ENCODE measurements around the gene PSMB10. TPM values are rescaled to one million over a fixed set of nuclear protein-coding genes. Genes with fewer than 3 reads are reported as not detected.

Gene PSMB10
- polyA plus RNA-seq, 1 experiment, result 18.1 TPM

- Histone ChIP-seq H3K27ac (ENCODE audit: low read depth, low read length) (no peak overlapping the region), H3K4me3 (ENCODE audit: low read depth, low read length) (no peak overlapping the region), H3K27me3 (ENCODE audit: control insufficient read depth, insufficient read depth, low read length) (no peaks in the 10 kb centered on the region), H3K9me3 (ENCODE audit: control insufficient read depth, insufficient read depth, low read length) (no peaks in the 10 kb centered on the region; the same call in 1 of the 2 replicates)
- CTCF ChIA-PET, result no interaction called here
- TF ChIP-seq, protein P1, sequence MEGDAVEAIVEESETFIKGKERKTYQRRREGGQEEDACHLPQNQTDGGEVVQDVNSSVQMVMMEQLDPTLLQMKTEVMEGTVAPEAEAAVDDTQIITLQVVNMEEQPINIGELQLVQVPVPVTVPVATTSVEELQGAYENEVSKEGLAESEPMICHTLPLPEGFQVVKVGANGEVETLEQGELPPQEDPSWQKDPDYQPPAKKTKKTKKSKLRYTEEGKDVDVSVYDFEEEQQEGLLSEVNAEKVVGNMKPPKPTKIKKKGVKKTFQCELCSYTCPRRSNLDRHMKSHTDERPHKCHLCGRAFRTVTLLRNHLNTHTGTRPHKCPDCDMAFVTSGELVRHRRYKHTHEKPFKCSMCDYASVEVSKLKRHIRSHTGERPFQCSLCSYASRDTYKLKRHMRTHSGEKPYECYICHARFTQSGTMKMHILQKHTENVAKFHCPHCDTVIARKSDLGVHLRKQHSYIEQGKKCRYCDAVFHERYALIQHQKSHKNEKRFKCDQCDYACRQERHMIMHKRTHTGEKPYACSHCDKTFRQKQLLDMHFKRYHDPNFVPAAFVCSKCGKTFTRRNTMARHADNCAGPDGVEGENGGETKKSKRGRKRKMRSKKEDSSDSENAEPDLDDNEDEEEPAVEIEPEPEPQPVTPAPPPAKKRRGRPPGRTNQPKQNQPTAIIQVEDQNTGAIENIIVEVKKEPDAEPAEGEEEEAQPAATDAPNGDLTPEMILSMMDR (IDR thresholded peaks at IDR 0.05; ENCODE audit: low read depth, low read length), result no peak
- POLR2A ChIA-PET, result no interaction called here
- DNase-seq (ENCODE audit: low read depth, low spot score), result no peak
These were observed 18.0 kb upstream of the PSMB10 start for GRCh38 chr16:67954421-67955196.

DNA sequence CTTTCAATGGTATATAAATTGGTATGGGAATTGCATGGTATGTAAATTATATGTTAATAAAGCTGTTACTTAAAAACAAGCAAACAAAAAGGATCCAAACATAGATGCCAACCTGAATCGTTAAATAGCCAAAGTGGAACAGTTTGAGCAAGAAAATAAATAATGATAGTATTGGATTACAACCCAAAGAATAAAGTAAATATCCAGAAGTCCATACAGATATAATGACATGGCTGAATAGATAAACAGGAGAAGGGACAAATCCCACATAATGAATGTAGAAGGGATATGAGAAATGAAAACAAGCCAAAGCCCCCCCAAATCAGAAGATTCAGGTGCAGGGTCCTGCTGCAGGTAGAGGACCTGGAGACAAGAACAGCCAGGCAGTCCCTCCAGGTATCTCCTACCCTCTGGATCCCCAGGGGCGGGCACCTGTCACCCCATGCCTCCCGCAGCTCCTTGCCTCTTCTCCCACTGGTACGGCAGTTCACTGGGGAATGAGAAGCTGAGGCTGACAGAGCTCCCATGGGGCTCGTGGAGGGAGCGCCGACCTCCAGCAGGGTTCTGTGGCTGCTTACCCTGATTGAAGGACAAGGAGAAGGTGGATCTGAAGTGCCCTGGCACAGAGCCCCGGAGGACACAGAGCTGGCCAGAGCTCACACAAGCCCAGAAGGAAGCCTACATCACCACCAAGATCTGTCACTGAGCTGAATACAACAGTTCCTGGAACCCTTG is 17.2 kb upstream of the PSMB10 start:
- no peaks in the 10 kb centered on the region; the same call in 1 of the 2 replicates for H3K9me3 ChIP-seq (ENCODE audit: control insufficient read depth, insufficient read depth, low read length)
- TF ChIP-seq, protein P1 (IDR thresholded peaks at IDR 0.05; ENCODE audit: low read depth, low read length), result no peak
- no peak overlapping the region for H3K27ac ChIP-seq (ENCODE audit: low read depth, low read length)
- no peaks in the 10 kb centered on the region for H3K27me3 ChIP-seq (ENCODE audit: control insufficient read depth, insufficient read depth, low read length)
- H3K4me3 ChIP-seq (ENCODE audit: low read depth, low read length), result no peak overlapping the region
- DNase-seq (ENCODE audit: low read depth, low spot score), result no peak
- ChIA-PET CTCF (no interaction called here), POLR2A (no interaction called here)

DNA sequence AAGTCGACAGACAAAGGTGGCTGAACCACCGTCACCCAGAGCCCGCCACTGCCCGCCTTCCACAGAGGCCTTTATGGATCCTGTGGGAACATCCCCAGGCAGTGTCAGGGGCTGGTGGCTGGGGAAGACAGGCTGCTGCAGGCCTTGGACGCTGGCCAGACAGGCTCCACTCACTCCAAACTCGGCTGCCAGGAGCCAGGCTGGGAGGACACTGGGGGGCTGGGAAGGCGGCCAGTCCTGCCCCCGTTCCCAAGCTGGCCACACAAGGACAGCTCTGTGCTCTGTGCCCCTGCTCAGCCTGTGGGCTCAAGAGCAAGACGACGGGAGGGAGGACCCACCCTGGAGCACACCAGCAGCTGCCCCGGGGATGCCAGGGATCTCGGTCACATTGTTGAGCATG is 14.8 kb upstream of the PSMB10 start:
- Histone ChIP-seq H3K9me3 (ENCODE audit: control insufficient read depth, insufficient read depth, low read length) (no peaks in the 10 kb centered on the region; the same call in 1 of the 2 replicates), H3K27ac (ENCODE audit: low read depth, low read length) (no peak overlapping the region), H3K4me3 (ENCODE audit: low read depth, low read length) (no peak overlapping the region), H3K27me3 (ENCODE audit: control insufficient read depth, insufficient read depth, low read length) (no peaks in the 10 kb centered on the region)
- TF ChIP-seq, protein P1 (IDR thresholded peaks at IDR 0.05; ENCODE audit: low read depth, low read length), result no peak
- CTCF ChIA-PET, result no interaction called here
- POLR2A ChIA-PET, result interaction anchor here (0.6 kb wide), 1 partner anchor 1077 kb away, joined by 3 read pairs; no protein-coding TSS in a partner anchor
- DNase-seq (ENCODE audit: low read depth, low spot score), result no peak

GRCh38 chr16:67950335-67950843 is 13.7 kb upstream of the PSMB10 start:
- DNase-seq (ENCODE audit: low read depth, low spot score), result no peak
- TF ChIP-seq, protein P1 (IDR thresholded peaks at IDR 0.05; ENCODE audit: low read depth, low read length), result no peak
- CTCF ChIA-PET, result no interaction called here
- POLR2A ChIA-PET, result interaction anchor here (0.5 kb wide), 1 partner anchor 12 kb away, joined by 3 read pairs; no protein-coding TSS in a partner anchor
- Histone ChIP-seq H3K27me3 (ENCODE audit: control insufficient read depth, insufficient read depth, low read length) (no peaks in the 10 kb centered on the region), H3K9me3 (ENCODE audit: control insufficient read depth, insufficient read depth, low read length) (no peaks in the 10 kb centered on the region; the same call in 1 of the 2 replicates), H3K4me3 (ENCODE audit: low read depth, low read length) (no peak overlapping the region), H3K27ac (ENCODE audit: low read depth, low read length) (no peak overlapping the region)
